ENCODE data around the gene VEPH1.

DNA sequence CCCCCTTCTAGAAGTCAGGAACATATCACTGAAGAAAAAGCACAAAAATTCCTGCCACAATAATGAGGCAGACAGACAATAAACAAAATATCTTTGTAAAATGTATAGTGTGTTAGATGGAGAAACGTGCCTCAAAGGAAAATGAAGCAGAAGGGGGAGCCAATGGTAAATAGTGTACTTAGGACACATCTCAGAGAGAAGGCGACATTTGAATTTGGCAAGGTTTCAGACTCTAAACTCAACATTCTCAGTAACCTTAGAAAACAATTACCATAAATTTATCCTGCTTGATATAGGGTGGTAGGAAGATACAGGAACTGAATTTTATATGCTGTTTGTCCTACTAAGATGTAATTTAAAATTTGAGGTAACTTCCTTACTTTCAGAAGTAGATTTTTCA, 119.2 kb downstream of the VEPH1 start:
- TF ChIP-seq, protein P1, sequence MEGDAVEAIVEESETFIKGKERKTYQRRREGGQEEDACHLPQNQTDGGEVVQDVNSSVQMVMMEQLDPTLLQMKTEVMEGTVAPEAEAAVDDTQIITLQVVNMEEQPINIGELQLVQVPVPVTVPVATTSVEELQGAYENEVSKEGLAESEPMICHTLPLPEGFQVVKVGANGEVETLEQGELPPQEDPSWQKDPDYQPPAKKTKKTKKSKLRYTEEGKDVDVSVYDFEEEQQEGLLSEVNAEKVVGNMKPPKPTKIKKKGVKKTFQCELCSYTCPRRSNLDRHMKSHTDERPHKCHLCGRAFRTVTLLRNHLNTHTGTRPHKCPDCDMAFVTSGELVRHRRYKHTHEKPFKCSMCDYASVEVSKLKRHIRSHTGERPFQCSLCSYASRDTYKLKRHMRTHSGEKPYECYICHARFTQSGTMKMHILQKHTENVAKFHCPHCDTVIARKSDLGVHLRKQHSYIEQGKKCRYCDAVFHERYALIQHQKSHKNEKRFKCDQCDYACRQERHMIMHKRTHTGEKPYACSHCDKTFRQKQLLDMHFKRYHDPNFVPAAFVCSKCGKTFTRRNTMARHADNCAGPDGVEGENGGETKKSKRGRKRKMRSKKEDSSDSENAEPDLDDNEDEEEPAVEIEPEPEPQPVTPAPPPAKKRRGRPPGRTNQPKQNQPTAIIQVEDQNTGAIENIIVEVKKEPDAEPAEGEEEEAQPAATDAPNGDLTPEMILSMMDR (IDR thresholded peaks at IDR 0.05) = no peak
- no peak for TF ChIP-seq POLR2A (IDR thresholded peaks at IDR 0.05)
- TF ChIP-seq POLR2AphosphoS5 (IDR thresholded peaks at IDR 0.05; ENCODE audit: insufficient read depth in 1 of 2, low read depth in 1 of 2) = no peak
